ENCODE results near the gene GTF3C2. TPM values are rescaled to one million over a fixed set of nuclear protein-coding genes. Genes with fewer than 3 reads are reported as not detected.
A peak's percentile ranks its signal among the peaks of the same experiment; 100 is the strongest.

The GTF3C2 gene
- 53.1 and 54.9 TPM in 2 replicates for total RNA-seq

GRCh38 chr2:27356382-27357181, at the start of gene GTF3C2:
Gene GTF3C2 (minus strand): TSS chr2:27356764. CDS start chr2:27343554, 13,210 bp downstream.
- Histone ChIP-seq H3K27me3 (ENCODE audit: control insufficient read depth, insufficient read depth, low read length) (no peaks in the 10 kb centered on the region), H3K4me3 (ENCODE audit: low read depth, low read length) (peak within 1 kb of the TSS; percentile 98), H3K36me3 (ENCODE audit: control insufficient read depth, insufficient read depth, low read length) (no peaks in the 10 kb centered on the region)
- TF ChIP-seq CTCF (IDR thresholded peaks at IDR 0.05; ENCODE audit: insufficient read depth, low read length, poor library complexity, severe bottlenecking), result no peak
- peak; percentile 86 for DNase-seq (ENCODE audit: low read depth)

- DNase-seq (ENCODE audit: low read depth), result no peak
- TF ChIP-seq CTCF (IDR thresholded peaks at IDR 0.05; ENCODE audit: insufficient read depth, low read length, poor library complexity, severe bottlenecking), result no peak
- Histone ChIP-seq H3K27me3 (ENCODE audit: control insufficient read depth, insufficient read depth, low read length) (no peaks in the 10 kb centered on the region), H3K4me3 (ENCODE audit: low read depth, low read length) (no peak overlapping the region), H3K36me3 (ENCODE audit: control insufficient read depth, insufficient read depth, low read length) (no peaks in the 10 kb centered on the region)
Observed at GRCh38 chr2:27400348-27401135, 44.0 kb upstream of the GTF3C2 start.

GRCh38 chr2:27398962-27399361, 42.4 kb upstream of the GTF3C2 start:
- no peaks in the 10 kb centered on the region for H3K36me3 ChIP-seq (ENCODE audit: control insufficient read depth, insufficient read depth, low read length)
- no peak for TF ChIP-seq CTCF (IDR thresholded peaks at IDR 0.05; ENCODE audit: insufficient read depth, low read length, poor library complexity, severe bottlenecking)
- H3K27me3 ChIP-seq (ENCODE audit: control insufficient read depth, insufficient read depth, low read length), result no peaks in the 10 kb centered on the region
- no peak overlapping the region for H3K4me3 ChIP-seq (ENCODE audit: low read depth, low read length)
- DNase-seq (ENCODE audit: low read depth), result no peak

GRCh38 chr2:27393225-27393624, 36.7 kb upstream of the GTF3C2 start:
- Histone ChIP-seq H3K36me3 (ENCODE audit: control insufficient read depth, insufficient read depth, low read length) (no peaks in the 10 kb centered on the region), H3K27me3 (ENCODE audit: control insufficient read depth, insufficient read depth, low read length) (no peaks in the 10 kb centered on the region), H3K4me3 (ENCODE audit: low read depth, low read length) (no peak overlapping the region)
- no peak for DNase-seq (ENCODE audit: low read depth)
- TF ChIP-seq CTCF (IDR thresholded peaks at IDR 0.05; ENCODE audit: insufficient read depth, low read length, poor library complexity, severe bottlenecking), result no peak

- no peak overlapping the region for H3K4me3 ChIP-seq (ENCODE audit: low read depth, low read length)
- no peaks in the 10 kb centered on the region for H3K36me3 ChIP-seq (ENCODE audit: control insufficient read depth, insufficient read depth, low read length)
- H3K27me3 ChIP-seq (ENCODE audit: control insufficient read depth, insufficient read depth, low read length), result no peaks in the 10 kb centered on the region
- no peak for DNase-seq (ENCODE audit: low read depth)
- no peak for TF ChIP-seq CTCF (IDR thresholded peaks at IDR 0.05; ENCODE audit: insufficient read depth, low read length, poor library complexity, severe bottlenecking)
Observed at GRCh38 chr2:27390822-27391679, 34.5 kb upstream of the GTF3C2 start.

Measured in kidney epithelial cell (primary cell).